ENCODE measurements around the gene PRSS58.

DNA sequence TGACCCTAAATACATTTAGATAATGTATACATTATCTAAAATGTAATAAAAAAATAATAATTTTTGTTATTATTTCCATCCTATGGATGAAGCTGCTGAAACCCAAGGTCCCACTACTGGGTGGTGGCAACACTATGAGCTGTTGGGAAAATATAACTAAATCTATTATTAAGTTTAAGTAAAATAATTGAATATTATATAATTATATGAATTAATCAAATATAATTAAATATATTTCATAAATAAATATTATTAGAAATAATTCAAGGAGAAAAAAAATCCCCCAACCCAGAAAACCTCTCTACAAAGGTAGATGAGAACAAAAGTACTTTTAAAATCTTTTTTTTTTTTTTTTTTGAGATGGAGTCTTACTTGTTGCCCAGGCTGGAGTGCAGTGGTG lies 7.9 kb downstream of the PRSS58 start:
- TF ChIP-seq, protein P1, sequence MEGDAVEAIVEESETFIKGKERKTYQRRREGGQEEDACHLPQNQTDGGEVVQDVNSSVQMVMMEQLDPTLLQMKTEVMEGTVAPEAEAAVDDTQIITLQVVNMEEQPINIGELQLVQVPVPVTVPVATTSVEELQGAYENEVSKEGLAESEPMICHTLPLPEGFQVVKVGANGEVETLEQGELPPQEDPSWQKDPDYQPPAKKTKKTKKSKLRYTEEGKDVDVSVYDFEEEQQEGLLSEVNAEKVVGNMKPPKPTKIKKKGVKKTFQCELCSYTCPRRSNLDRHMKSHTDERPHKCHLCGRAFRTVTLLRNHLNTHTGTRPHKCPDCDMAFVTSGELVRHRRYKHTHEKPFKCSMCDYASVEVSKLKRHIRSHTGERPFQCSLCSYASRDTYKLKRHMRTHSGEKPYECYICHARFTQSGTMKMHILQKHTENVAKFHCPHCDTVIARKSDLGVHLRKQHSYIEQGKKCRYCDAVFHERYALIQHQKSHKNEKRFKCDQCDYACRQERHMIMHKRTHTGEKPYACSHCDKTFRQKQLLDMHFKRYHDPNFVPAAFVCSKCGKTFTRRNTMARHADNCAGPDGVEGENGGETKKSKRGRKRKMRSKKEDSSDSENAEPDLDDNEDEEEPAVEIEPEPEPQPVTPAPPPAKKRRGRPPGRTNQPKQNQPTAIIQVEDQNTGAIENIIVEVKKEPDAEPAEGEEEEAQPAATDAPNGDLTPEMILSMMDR (IDR thresholded peaks at IDR 0.05; ENCODE audit: low read depth, low read length) = no peak
- TF ChIP-seq POLR2A (IDR thresholded peaks at IDR 0.05; ENCODE audit: extremely low read depth, insufficient read length) = no peak
- TF ChIP-seq, protein P2, sequence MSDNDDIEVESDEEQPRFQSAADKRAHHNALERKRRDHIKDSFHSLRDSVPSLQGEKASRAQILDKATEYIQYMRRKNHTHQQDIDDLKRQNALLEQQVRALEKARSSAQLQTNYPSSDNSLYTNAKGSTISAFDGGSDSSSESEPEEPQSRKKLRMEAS (IDR thresholded peaks at IDR 0.05; ENCODE audit: low read depth, low read length) = no peak

Data from NB4 (cell line).